Activated CD4-positive, alpha-beta memory T cell treated with anti-CD3 and anti-CD28 coated beads for 36 hours (primary cell): Measurements from ENCODE around the gene TMC6. TPM values are rescaled to one million over a fixed set of nuclear protein-coding genes. Genes with fewer than 3 reads are reported as not detected.
"Not testable (repeated sequence)": the region's sequence is repeated elsewhere in the genome, so short reads cannot be mapped to it uniquely, and the experiment has no call there.

Experiments used
- CTCF ChIA-PET: fragments of 350-600 bp; sonication (Branson Sonifier 250); formaldehyde crosslinking; loops from one replicate; lab custom pipeline; 2021; ENCODE audit warnings: antibody characterized with exemption, inconsistent platforms; lab: Charles Lee
- POLR2A ChIA-PET: fragments of 350-600 bp; sonication (Branson Sonifier 250); formaldehyde crosslinking; loops from one replicate; lab custom pipeline; 2021; ENCODE audit warnings: antibody characterized with exemption; lab: Charles Lee
- DNase-seq: peaks from one replicate; pipeline ENCODE4 v3.0.0-alpha.2; 2020
- H3K27ac Mint-ChIP-seq: one replicate; pipeline ENCODE4 v1.8.0; 2021; ENCODE audit warnings: mixed read lengths
- H3K27me3 Mint-ChIP-seq: one replicate; pipeline ENCODE4 v1.8.0; 2021; ENCODE audit warnings: mixed read lengths
- H3K36me3 Mint-ChIP-seq: one replicate; pipeline ENCODE4 v1.8.0; 2021; ENCODE audit warnings: mixed read lengths
- H3K4me1 Mint-ChIP-seq: one replicate; pipeline ENCODE4 v1.8.0; 2021; ENCODE audit warnings: low read depth, mixed read lengths
- H3K4me3 Mint-ChIP-seq: one replicate; pipeline ENCODE4 v1.8.0; 2021; ENCODE audit warnings: mild to moderate bottlenecking, mixed read lengths
- H3K9me3 Mint-ChIP-seq: one replicate; pipeline ENCODE4 v1.8.0; 2021; ENCODE audit warnings: mixed read lengths
- intact Hi-C: fragments of 100-400 bp; cut with micrococcal nuclease; formaldehyde crosslinking; loops from one replicate; pipeline ENCODE4 v1.15.1; 2023
- total RNA-seq, 2 experiments: library from RNA; stranded (reverse); gene quantifications; one replicate each; pipeline ENCODE4 v1.2.3, GENCODE V29; 2021

TMC6 gene
- total RNA-seq, 2 experiments from 2014 or later, result 157 to 162 TPM

- Mint-ChIP-seq H3K27ac (no peak overlapping the region), H3K4me3 (no peak overlapping the region), H3K4me1 (peaks cover 12% of the 10 kb centered on the region), H3K27me3 (no peaks in the 10 kb centered on the region), H3K36me3 (peaks cover 19% of the 10 kb centered on the region), H3K9me3 (no peaks in the 10 kb centered on the region)
- intact Hi-C loops, result no loop called here
- ChIA-PET POLR2A (no interaction called here), CTCF (no interaction called here)
- DNase-seq, result no peak
Measured at GRCh38 chr17:78103311-78103710, 25.2 kb downstream of the TMC6 start.

GRCh38 chr17:78101542-78101941 is 27.0 kb downstream of the TMC6 start:
- H3K36me3 Mint-ChIP-seq, result peaks cover 17% of the 10 kb centered on the region
- no peaks in the 10 kb centered on the region for H3K9me3 Mint-ChIP-seq
- H3K4me1 Mint-ChIP-seq, result no peaks in the 10 kb centered on the region
- no peak for DNase-seq
- POLR2A ChIA-PET, result no interaction called here
- no peak overlapping the region for H3K4me3 Mint-ChIP-seq
- intact Hi-C loops, result no loop called here
- CTCF ChIA-PET, result no interaction called here
- no peaks in the 10 kb centered on the region for H3K27me3 Mint-ChIP-seq
- no peak overlapping the region for H3K27ac Mint-ChIP-seq

- H3K9me3 Mint-ChIP-seq, result no peaks in the 10 kb centered on the region
- no peaks in the 10 kb centered on the region for H3K27me3 Mint-ChIP-seq
- no peak overlapping the region for H3K4me3 Mint-ChIP-seq
- H3K36me3 Mint-ChIP-seq, result peaks cover 21% of the 10 kb centered on the region
- no peak overlapping the region for H3K27ac Mint-ChIP-seq
- no peaks in the 10 kb centered on the region for H3K4me1 Mint-ChIP-seq
- DNase-seq, result no peak
- ChIA-PET POLR2A (no interaction called here), CTCF (no interaction called here)
- intact Hi-C loops, result no loop called here
Measured at GRCh38 chr17:78101112-78101511, 27.4 kb downstream of the TMC6 start.

- POLR2A ChIA-PET, result no interaction called here
- no peak for DNase-seq
- Mint-ChIP-seq H3K4me3 (no peak overlapping the region), H3K9me3 (no peaks in the 10 kb centered on the region), H3K4me1 (no peaks in the 10 kb centered on the region), H3K27me3 (no peaks in the 10 kb centered on the region), H3K36me3 (peaks cover 34% of the 10 kb centered on the region), H3K27ac (no peak overlapping the region)
- CTCF ChIA-PET, result interaction anchor here (1.5 kb wide), 1 partner anchor 11 kb away, joined by 10 read pairs; no protein-coding TSS in a partner anchor
- intact Hi-C loops, result no loop called here
Measured at GRCh38 chr17:78096093-78096492, 32.5 kb downstream of the TMC6 start.

- ChIA-PET POLR2A (no interaction called here), CTCF (interaction anchor here (1.6 kb wide), 1 partner anchor 10 kb away, joined by 6 read pairs; no protein-coding TSS in a partner anchor)
- DNase-seq, result no peak
- no peaks in the 10 kb centered on the region for H3K4me1 Mint-ChIP-seq
- no peak overlapping the region for H3K4me3 Mint-ChIP-seq
- no peaks in the 10 kb centered on the region for H3K9me3 Mint-ChIP-seq
- peaks cover 31% of the 10 kb centered on the region for H3K36me3 Mint-ChIP-seq
- no peaks in the 10 kb centered on the region for H3K27me3 Mint-ChIP-seq
- intact Hi-C loops, result no loop called here
- H3K27ac Mint-ChIP-seq, result no peak overlapping the region
Measured at GRCh38 chr17:78095035-78095434, 33.5 kb downstream of the TMC6 start.

GRCh38 chr17:78092794-78093324 is 35.7 kb downstream of the TMC6 start:
- peaks cover 4% of the 10 kb centered on the region for H3K4me1 Mint-ChIP-seq
- no peak overlapping the region for H3K27ac Mint-ChIP-seq

GRCh38 chr17:78089576-78090281 is 38.8 kb downstream of the TMC6 start:
- CTCF ChIA-PET, result interaction anchor here (1.4 to 1.5 kb wide), 2 partner anchors 71 to 86 kb away, joined by 4 to 5 read pairs; no protein-coding TSS in a partner anchor
- peak overlapping the region; percentile 44 for H3K27ac Mint-ChIP-seq
- intact Hi-C loops, result no loop called here
- H3K9me3 Mint-ChIP-seq, result no peaks in the 10 kb centered on the region
- peaks cover 27% of the 10 kb centered on the region for H3K36me3 Mint-ChIP-seq
- H3K4me3 Mint-ChIP-seq, result no peak overlapping the region
- no peaks in the 10 kb centered on the region for H3K27me3 Mint-ChIP-seq
- H3K4me1 Mint-ChIP-seq, result peaks cover 4% of the 10 kb centered on the region
- POLR2A ChIA-PET, result no interaction called here
- no peak for DNase-seq

More at GRCh38 chr17:78092794-78093324, 35.7 kb downstream of the TMC6 start:
- H3K27me3 Mint-ChIP-seq, result no peaks in the 10 kb centered on the region
- POLR2A ChIA-PET, result no interaction called here
- H3K9me3 Mint-ChIP-seq, result no peaks in the 10 kb centered on the region
- no peak overlapping the region for H3K4me3 Mint-ChIP-seq
- intact Hi-C loops, result no loop called here
- H3K36me3 Mint-ChIP-seq, result peaks cover 21% of the 10 kb centered on the region
- no peak for DNase-seq
- CTCF ChIA-PET, result interaction anchor here (1.2 kb wide), 1 partner anchor 8 kb away, joined by 7 read pairs; no protein-coding TSS in a partner anchor

- H3K4me1 Mint-ChIP-seq, result peaks cover 4% of the 10 kb centered on the region
- intact Hi-C loops, result no loop called here
- H3K9me3 Mint-ChIP-seq, result no peaks in the 10 kb centered on the region
- POLR2A ChIA-PET, result interaction anchor here (0.6 kb wide), 1 partner anchor 87 kb away, joined by 3 read pairs; no protein-coding TSS in a partner anchor
- no peaks in the 10 kb centered on the region for H3K27me3 Mint-ChIP-seq
- H3K4me3 Mint-ChIP-seq, result no peak overlapping the region
- no peak overlapping the region for H3K27ac Mint-ChIP-seq
- H3K36me3 Mint-ChIP-seq, result peaks cover 26% of the 10 kb centered on the region
- CTCF ChIA-PET, result interaction anchor here (1.4 to 1.5 kb wide), 2 partner anchors 70 to 88 kb away, joined by 4 to 5 read pairs; no protein-coding TSS in a partner anchor
- no peak for DNase-seq
Measured at GRCh38 chr17:78088529-78088928, 40.0 kb downstream of the TMC6 start.

GRCh38 chr17:78086740-78087139 is 41.8 kb downstream of the TMC6 start:
- ChIA-PET POLR2A (no interaction called here), CTCF (interaction anchor here (0.6 to 4.4 kb wide), 4 partner anchors 24 to 90 kb away, joined by 3 to 44 read pairs (median 6); no protein-coding TSS in a partner anchor)
- Mint-ChIP-seq H3K9me3 (no peaks in the 10 kb centered on the region), H3K4me1 (peaks cover 4% of the 10 kb centered on the region), H3K4me3 (no peak overlapping the region), H3K27me3 (no peaks in the 10 kb centered on the region), H3K27ac (no peak overlapping the region), H3K36me3 (peaks cover 22% of the 10 kb centered on the region)
- no peak for DNase-seq
- intact Hi-C loops, result no loop called here

GRCh38 chr17:78082988-78083387 is 45.6 kb downstream of the TMC6 start:
- Mint-ChIP-seq H3K4me3 (no peak overlapping the region), H3K4me1 (no peaks in the 10 kb centered on the region), H3K9me3 (no peaks in the 10 kb centered on the region), H3K36me3 (peaks cover 19% of the 10 kb centered on the region), H3K27ac (no peak overlapping the region), H3K27me3 (no peaks in the 10 kb centered on the region)
- ChIA-PET CTCF (interaction anchor here (2.9 to 4.4 kb wide), 3 partner anchors 64 to 168 kb away, joined by 27 to 55 read pairs (median 44); no protein-coding TSS in a partner anchor), POLR2A (interaction anchor here (1.0 kb wide), 1 partner anchor 86 kb away, joined by 3 read pairs; no protein-coding TSS in a partner anchor)
- DNase-seq, result no peak
- intact Hi-C loops, result no loop called here

- ChIA-PET POLR2A (interaction anchor here (1.0 kb wide), 1 partner anchor 87 kb away, joined by 3 read pairs; no protein-coding TSS in a partner anchor), CTCF (interaction anchor here (3.4 to 4.4 kb wide), 2 partner anchors 64 to 94 kb away, joined by 44 to 55 read pairs; no protein-coding TSS in a partner anchor)
- H3K27ac Mint-ChIP-seq, H3K9me3 Mint-ChIP-seq, DNase-seq, intact Hi-C loops, H3K4me3 Mint-ChIP-seq, H3K27me3 Mint-ChIP-seq, H3K4me1 Mint-ChIP-seq: not testable (repeated sequence)
- peaks cover 15% of the 10 kb centered on the region for H3K36me3 Mint-ChIP-seq
Measured at GRCh38 chr17:78082355-78082872, 46.1 kb downstream of the TMC6 start.

GRCh38 chr17:78081551-78081950 is 47.0 kb downstream of the TMC6 start:
- ChIA-PET CTCF (no interaction called here), POLR2A (no interaction called here)
- no peaks in the 10 kb centered on the region for H3K27me3 Mint-ChIP-seq
- no peak for DNase-seq
- H3K4me3 Mint-ChIP-seq, result no peak overlapping the region
- no peaks in the 10 kb centered on the region for H3K4me1 Mint-ChIP-seq
- no peak overlapping the region for H3K27ac Mint-ChIP-seq
- H3K9me3 Mint-ChIP-seq, result no peaks in the 10 kb centered on the region
- intact Hi-C loops, result no loop called here
- H3K36me3 Mint-ChIP-seq, result peaks cover 11% of the 10 kb centered on the region
